ENCODE measurements around the gene HS6ST3. TPM values are rescaled to one million over a fixed set of nuclear protein-coding genes. Genes with fewer than 3 reads are reported as not detected.

Gene HS6ST3
- total and polyA plus RNA-seq, 9 of the 15 experiments (the other 6 are each of a cell fraction or from before 2014, with no cell fraction given) = not detected

DNA sequence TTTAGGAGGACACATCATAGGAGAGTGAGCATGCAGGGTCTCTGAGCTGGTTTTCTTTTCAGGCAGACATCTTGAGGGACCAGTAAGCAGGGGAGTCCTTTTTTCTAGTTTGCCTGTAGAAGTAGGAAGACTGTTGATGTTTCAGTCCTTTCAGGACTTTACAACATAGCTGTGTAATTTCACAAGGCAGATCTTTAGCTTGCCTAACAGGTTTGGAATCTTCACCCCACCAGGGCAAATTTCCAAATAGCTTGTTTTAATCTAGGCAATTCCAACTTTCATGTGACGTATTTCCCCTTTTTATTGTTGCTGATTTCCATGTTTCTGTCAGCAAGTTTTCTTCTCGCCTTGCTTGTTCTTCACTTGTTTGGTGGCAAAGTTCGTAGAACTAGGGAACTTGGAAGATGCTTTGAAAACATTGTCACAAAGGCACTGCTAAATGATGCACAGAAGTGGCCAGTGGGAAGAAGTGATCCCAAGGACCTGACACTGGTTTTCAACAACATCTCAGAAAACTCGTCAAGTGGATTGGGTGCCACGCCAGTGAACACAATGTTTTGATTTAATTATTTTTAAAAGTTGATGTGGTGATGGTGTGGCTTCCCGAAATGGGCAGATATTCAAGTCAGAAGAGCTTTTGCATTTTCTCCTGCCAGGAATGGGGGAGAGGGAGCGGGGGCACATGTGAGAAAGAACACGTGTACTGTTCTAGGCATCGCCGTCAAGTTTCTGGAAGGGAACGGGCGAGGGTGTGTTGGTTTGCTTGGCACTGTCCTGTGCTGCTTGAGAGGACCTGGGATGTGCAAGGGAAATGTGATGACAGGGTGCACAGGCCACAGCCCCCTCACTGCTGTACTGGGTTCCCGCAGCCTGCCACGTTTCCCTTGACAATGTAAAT is 485.8 kb downstream of the HS6ST3 start:
- H3K4me1 ChIP-seq (replicated peaks in 1 of 2; ENCODE audit: control insufficient read depth in 2 of 2, insufficient read depth in 2 of 2, low read length in 2 of 2) = no peaks in the 10 kb centered on the region
- no peaks in the 10 kb centered on the region for H3K36me3 ChIP-seq (ENCODE audit: control insufficient read depth, insufficient read depth, low read length)
- in situ Hi-C loops (cut with MboI) = no loop called here
- TF ChIP-seq ELF2 (CRISPR knock-in tag; IDR thresholded peaks at IDR 0.05) (no peak), TOE1 (IDR thresholded peaks at IDR 0.05; ENCODE audit: borderline replicate concordance) (no peak), TOE1 (CRISPR knock-in tag; IDR thresholded peaks at IDR 0.05; ENCODE audit: borderline replicate concordance, low read depth) (no peak)
- TF ChIP-seq, protein P1, sequence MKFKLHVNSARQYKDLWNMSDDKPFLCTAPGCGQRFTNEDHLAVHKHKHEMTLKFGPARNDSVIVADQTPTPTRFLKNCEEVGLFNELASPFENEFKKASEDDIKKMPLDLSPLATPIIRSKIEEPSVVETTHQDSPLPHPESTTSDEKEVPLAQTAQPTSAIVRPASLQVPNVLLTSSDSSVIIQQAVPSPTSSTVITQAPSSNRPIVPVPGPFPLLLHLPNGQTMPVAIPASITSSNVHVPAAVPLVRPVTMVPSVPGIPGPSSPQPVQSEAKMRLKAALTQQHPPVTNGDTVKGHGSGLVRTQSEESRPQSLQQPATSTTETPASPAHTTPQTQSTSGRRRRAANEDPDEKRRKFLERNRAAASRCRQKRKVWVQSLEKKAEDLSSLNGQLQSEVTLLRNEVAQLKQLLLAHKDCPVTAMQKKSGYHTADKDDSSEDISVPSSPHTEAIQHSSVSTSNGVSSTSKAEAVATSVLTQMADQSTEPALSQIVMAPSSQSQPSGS (CRISPR knock-in tag; IDR thresholded peaks at IDR 0.05) = no peak
- no peaks in the 10 kb centered on the region for H4K20me1 ChIP-seq (replicated peaks; ENCODE audit: control insufficient read depth, insufficient read depth, low read length)
- no peak overlapping the region for H3K9ac ChIP-seq (ENCODE audit: insufficient read depth in 1 of 2, low read depth in 2 of 2, low read length in 2 of 2)
- ATAC-seq (no peak), DNase-seq (ENCODE audit: extremely low read depth in 1 of 4, low spot score in 3 of 4) (no peak), FAIRE-seq (no peak)
- no peaks in the 10 kb centered on the region for H3K9me1 ChIP-seq (ENCODE audit: control insufficient read depth, insufficient read depth, low read length)
- H3K9me3 ChIP-seq (replicated peaks; ENCODE audit: control insufficient read depth, insufficient read depth, low read depth, low read length) = no peaks in the 10 kb centered on the region
- H3K27me3 ChIP-seq (ENCODE audit: control insufficient read depth in 2 of 2, insufficient read depth in 2 of 2, low read length in 2 of 2) = no peaks in the 10 kb centered on the region
- H3K4me2 ChIP-seq (ENCODE audit: insufficient read depth, low read length) = no peak overlapping the region
- no peak overlapping the region for H3K4me3 ChIP-seq
- H3K79me2 ChIP-seq (ENCODE audit: control insufficient read depth, insufficient read depth, low read length) = no peaks in the 10 kb centered on the region
- WGBS (ENCODE audit: insufficient coverage, low coverage, missing lambda C conversion rate) = 2% methylated on average over 11 of the region's 14 CpGs
- ChIA-PET POLR2A (interaction anchor here (1.4 kb wide), 1 partner anchor 17 kb away, joined by 3 read pairs; no protein-coding TSS in a partner anchor), CTCF (ENCODE audit: low intra/inter-chr PET ratio) (no interaction called here)
- no peak overlapping the region for H2AFZ ChIP-seq (ENCODE audit: low read depth, low read length)
- intact Hi-C loops (cut with micrococcal nuclease) = no loop called here
- BruUV-seq (replicated peaks) = no TSS peak
- H3K27ac ChIP-seq (ENCODE audit: extremely low read depth, low read depth, low read length) = no peak overlapping the region
